Activated naive CD4-positive, alpha-beta T cell treated with anti-CD3 and anti-CD28 coated beads, Interleukin-2, amount 10 ng/mL, durations not matched to agents 5 hours and 36 hours (primary cell): ENCODE data around the gene MLNR. TPM values are rescaled to one million over a fixed set of nuclear protein-coding genes. Genes with fewer than 3 reads are reported as not detected.

Source experiments
- total RNA-seq, 2 experiments: library from RNA; stranded (reverse); gene quantifications; one replicate each; pipeline ENCODE4 v1.2.3, GENCODE V29; 2021

MLNR gene
- not detected for total RNA-seq

DNA sequence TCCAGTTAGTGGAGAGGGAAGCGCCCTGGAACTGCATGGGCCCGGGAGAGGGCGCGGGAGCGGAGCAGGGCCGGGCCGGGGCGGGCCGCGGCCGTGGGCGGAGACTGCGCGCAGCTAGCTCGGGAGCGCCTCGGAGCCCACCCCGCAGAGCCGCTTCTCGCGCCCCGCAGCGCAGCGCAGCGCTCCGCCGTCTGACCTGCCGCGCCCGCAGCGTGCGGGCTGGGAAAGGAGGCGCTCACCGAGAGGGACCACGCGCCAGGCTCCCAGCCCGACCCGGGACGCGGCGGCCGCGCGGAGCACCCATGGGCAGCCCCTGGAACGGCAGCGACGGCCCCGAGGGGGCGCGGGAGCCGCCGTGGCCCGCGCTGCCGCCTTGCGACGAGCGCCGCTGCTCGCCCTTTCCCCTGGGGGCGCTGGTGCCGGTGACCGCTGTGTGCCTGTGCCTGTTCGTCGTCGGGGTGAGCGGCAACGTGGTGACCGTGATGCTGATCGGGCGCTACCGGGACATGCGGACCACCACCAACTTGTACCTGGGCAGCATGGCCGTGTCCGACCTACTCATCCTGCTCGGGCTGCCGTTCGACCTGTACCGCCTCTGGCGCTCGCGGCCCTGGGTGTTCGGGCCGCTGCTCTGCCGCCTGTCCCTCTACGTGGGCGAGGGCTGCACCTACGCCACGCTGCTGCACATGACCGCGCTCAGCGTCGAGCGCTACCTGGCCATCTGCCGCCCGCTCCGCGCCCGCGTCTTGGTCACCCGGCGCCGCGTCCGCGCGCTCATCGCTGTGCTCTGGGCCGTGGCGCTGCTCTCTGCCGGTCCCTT, at the start of gene MLNR:
MLNR (plus strand) TSS at position 303 of the 820 bp plus-strand sequence; CDS start at position 303, 0 bp downstream.

GRCh38 chr13:49247643-49248621, 27.8 kb downstream of the MLNR start, which contains the start of gene CDADC1:
CDADC1 (plus strand) TSS chr13:49247925; CDS start chr13:49248038, 113 bp downstream.

Other genes with a start within 250 kb of the MLNR start
- gene FNDC3A, start 244.4 kb upstream of the MLNR start, total RNA-seq: 10 to 100 TPM; 28.7 to 29.9 TPM
- 10 to 100 TPM; 10.6 to 11.9 TPM for gene CDADC1, start 27.6 kb downstream of the MLNR start, total RNA-seq
- 1 to 10 TPM; 2.5 to 3.5 TPM for gene CAB39L, start 223.7 kb downstream of the MLNR start, total RNA-seq
- gene SETDB2, start 223.9 kb downstream of the MLNR start, total RNA-seq: 10 to 100 TPM; 15.8 to 16.1 TPM